Large intestine (tissue), 3 donors: Measurements from ENCODE around the gene MPRIP. TPM values are rescaled to one million over a fixed set of nuclear protein-coding genes. Genes with fewer than 3 reads are reported as not detected.
"Not testable (repeated sequence)": the region's sequence is repeated elsewhere in the genome, so short reads cannot be mapped to it uniquely, and the experiment has no call there.

Experiments
- DNase-seq, 2 donors: peaks; one replicate each; pipeline versions ENCODE4 v3.0.0 to v3.0.0-alpha.2; 2013
- H3K27ac ChIP-seq: one replicate; pipeline ENCODE4 v1.5.1; 2013; ENCODE audit warnings: low read length
- H3K27me3 ChIP-seq: 2 replicates; pipeline ENCODE4 v1.6.1; 2013; ENCODE audit warnings: low read length; ENCODE audit not compliant: control insufficient read depth, insufficient read depth
- H3K36me3 ChIP-seq: 2 replicates; pipeline ENCODE4 v1.6.1; 2013; ENCODE audit warnings: low read length; ENCODE audit not compliant: control insufficient read depth, insufficient read depth
- H3K4me1 ChIP-seq: one replicate; pipeline ENCODE4 v1.6.1; 2013; ENCODE audit warnings: low read length; ENCODE audit not compliant: control insufficient read depth, insufficient read depth
- H3K4me3 ChIP-seq: one replicate; pipeline ENCODE4 v1.5.1; 2013; ENCODE audit warnings: low read length
- H3K9me3 ChIP-seq: one replicate; pipeline ENCODE4 v1.6.1; 2013; ENCODE audit warnings: mild to moderate bottlenecking, low read depth, low read length, moderate library complexity; ENCODE audit not compliant: control insufficient read depth
- WGBS: methylation state at CpG from one replicate; pipeline ENCODE4 v1.1.5; 2013; ENCODE audit warnings: low lambda C conversion rate; ENCODE audit not compliant: insufficient coverage; 5-methylcytosine and 5-hydroxymethylcytosine counted together
- polyA plus RNA-seq: library from polyadenylated mRNA; unstranded; fragments of 120-200 nt; gene quantifications from one replicate; pipeline ENCODE4 v1.2.1, GENCODE V29; 2013

The MPRIP gene
- polyA plus RNA-seq, 1 donor, result 178 TPM

- no peak for DNase-seq
- Histone ChIP-seq H3K9me3 (no peaks in the 10 kb centered on the region), H3K27me3 (no peaks in the 10 kb centered on the region), H3K27ac (no peak overlapping the region), H3K36me3 (peaks cover 70% of the 10 kb centered on the region), H3K4me3 (no peak overlapping the region), H3K4me1 (no peaks in the 10 kb centered on the region)
- no CpG with 5 or more reads among the region's 11 CpGs for WGBS
These were observed 85.6 kb downstream of the MPRIP start for GRCh38 chr17:17127730-17128291.

GRCh38 chr17:17128476-17129075, 86.3 kb downstream of the MPRIP start:
- no peaks in the 10 kb centered on the region for H3K9me3 ChIP-seq
- H3K36me3 ChIP-seq, result peaks cover 78% of the 10 kb centered on the region
- H3K27ac ChIP-seq, result no peak overlapping the region
- no CpG with 5 or more reads among the region's 14 CpGs for WGBS
- H3K27me3 ChIP-seq, result no peaks in the 10 kb centered on the region
- DNase-seq, result no peak
- no peak overlapping the region for H3K4me3 ChIP-seq
- no peaks in the 10 kb centered on the region for H3K4me1 ChIP-seq

- DNase-seq, result no peak
- no CpG with 5 or more reads among the region's 4 CpGs for WGBS
- H3K27ac ChIP-seq, result no peak overlapping the region
- peaks cover 82% of the 10 kb centered on the region for H3K36me3 ChIP-seq
- H3K9me3 ChIP-seq, result no peaks in the 10 kb centered on the region
- no peak overlapping the region for H3K4me3 ChIP-seq
- no peaks in the 10 kb centered on the region for H3K27me3 ChIP-seq
- H3K4me1 ChIP-seq, result no peaks in the 10 kb centered on the region
These were observed 87.2 kb downstream of the MPRIP start for GRCh38 chr17:17129466-17129865.

GRCh38 chr17:17130077-17130844, 88.0 kb downstream of the MPRIP start:
- H3K36me3 ChIP-seq, result peaks cover 86% of the 10 kb centered on the region

GRCh38 chr17:17131839-17132238, 89.6 kb downstream of the MPRIP start:
- DNase-seq, result no peak
- Histone ChIP-seq H3K9me3 (no peaks in the 10 kb centered on the region), H3K27ac (no peak overlapping the region), H3K36me3 (peaks cover 100% of the 10 kb centered on the region), H3K4me3 (no peak overlapping the region), H3K4me1 (no peaks in the 10 kb centered on the region), H3K27me3 (no peaks in the 10 kb centered on the region)
- WGBS, result no CpG with 5 or more reads among the region's 4 CpGs

More at GRCh38 chr17:17130077-17130844, 88.0 kb downstream of the MPRIP start:
- Histone ChIP-seq H3K4me1 (no peaks in the 10 kb centered on the region), H3K27ac (no peak overlapping the region), H3K27me3 (no peaks in the 10 kb centered on the region), H3K4me3 (no peak overlapping the region), H3K9me3 (no peaks in the 10 kb centered on the region)
- 83% methylated on average over 1 of the region's 12 CpGs for WGBS
- no peak for DNase-seq

GRCh38 chr17:17132746-17133145, 90.5 kb downstream of the MPRIP start:
- Histone ChIP-seq H3K9me3 (no peaks in the 10 kb centered on the region), H3K27me3 (no peaks in the 10 kb centered on the region), H3K4me3 (no peak overlapping the region), H3K4me1 (no peaks in the 10 kb centered on the region), H3K36me3 (peaks cover 98% of the 10 kb centered on the region), H3K27ac (no peak overlapping the region)
- 83% methylated on average over 4 of the region's 8 CpGs for WGBS
- DNase-seq, result no peak

- no peak for DNase-seq
- no peak overlapping the region for H3K4me3 ChIP-seq
- H3K27me3 ChIP-seq, result no peaks in the 10 kb centered on the region
- no peaks in the 10 kb centered on the region for H3K9me3 ChIP-seq
- no CpG with 5 or more reads among the region's 14 CpGs for WGBS
- H3K27ac ChIP-seq, result no peak overlapping the region
- peaks cover 98% of the 10 kb centered on the region for H3K36me3 ChIP-seq
- no peaks in the 10 kb centered on the region for H3K4me1 ChIP-seq
These were observed 92.0 kb downstream of the MPRIP start for GRCh38 chr17:17134051-17134956.

GRCh38 chr17:17134957-17135333, 92.7 kb downstream of the MPRIP start:
- no peak overlapping the region for H3K27ac ChIP-seq
- peaks cover 98% of the 10 kb centered on the region for H3K36me3 ChIP-seq
- no peak for DNase-seq
- no peaks in the 10 kb centered on the region for H3K27me3 ChIP-seq
- H3K4me1 ChIP-seq, result no peaks in the 10 kb centered on the region
- no peaks in the 10 kb centered on the region for H3K9me3 ChIP-seq
- no CpG with 5 or more reads among the region's 3 CpGs for WGBS
- H3K4me3 ChIP-seq, result no peak overlapping the region

- not testable (repeated sequence) for DNase-seq, H3K27ac ChIP-seq
- peaks cover 98% of the 10 kb centered on the region for H3K36me3 ChIP-seq
These were observed 94.0 kb downstream of the MPRIP start for GRCh38 chr17:17136221-17136620.

More at GRCh38 chr17:17136221-17136620, 94.0 kb downstream of the MPRIP start:
- not testable (repeated sequence) for H3K27me3 ChIP-seq, H3K9me3 ChIP-seq, H3K4me1 ChIP-seq, H3K4me3 ChIP-seq
- WGBS, result no CpG with 5 or more reads among the region's 5 CpGs
